NCI-H2227 treated with DMSO at 0.1 percent for 48 hours (cell line): Measurements from ENCODE around the gene BCL6.

Experiments used
- DNase-seq: peaks from one replicate; lab custom pipeline; 2025; lab: John Stamatoyannopoulos, UW

BCL6 gene

DNA sequence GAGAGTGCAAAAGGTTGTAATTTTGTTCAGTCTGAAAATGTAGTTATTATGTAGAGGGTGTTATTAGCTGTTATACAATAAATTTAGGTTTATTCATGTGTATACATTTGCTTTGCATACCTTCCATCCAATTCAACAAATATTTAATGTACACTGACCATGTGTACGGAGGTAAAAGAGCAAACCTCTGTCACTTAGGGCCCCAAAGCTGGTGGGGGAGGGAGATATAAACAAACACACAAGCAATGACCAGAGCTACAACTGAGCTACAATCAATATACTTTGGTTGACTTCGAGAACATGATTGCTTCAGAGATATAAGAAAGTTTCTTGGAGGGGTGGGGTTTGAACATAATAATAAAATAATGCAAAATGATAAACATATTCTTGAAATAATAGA is 17.5 kb upstream of the BCL6 start:
- DNase-seq, result no peak

DNA sequence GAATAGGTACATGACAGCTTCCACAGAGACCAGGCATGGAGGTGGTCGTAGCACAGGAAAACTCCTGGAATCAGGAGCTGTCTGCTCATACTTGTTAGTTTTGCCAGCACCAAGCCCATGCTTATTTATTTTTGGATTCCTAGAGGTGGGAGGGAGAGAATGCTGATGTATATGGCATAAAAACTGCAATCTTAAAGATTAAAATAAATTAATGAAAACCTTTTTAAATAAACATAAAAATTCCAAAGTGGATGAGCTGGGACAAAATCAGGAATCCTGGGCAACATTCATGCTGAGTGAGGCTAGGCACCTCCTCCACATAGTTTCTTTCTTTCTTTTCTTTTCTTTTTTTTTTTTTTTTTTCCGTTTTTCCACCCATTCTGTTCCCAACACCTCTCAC is 14.3 kb upstream of the BCL6 start:
- DNase-seq, result no peak

DNA sequence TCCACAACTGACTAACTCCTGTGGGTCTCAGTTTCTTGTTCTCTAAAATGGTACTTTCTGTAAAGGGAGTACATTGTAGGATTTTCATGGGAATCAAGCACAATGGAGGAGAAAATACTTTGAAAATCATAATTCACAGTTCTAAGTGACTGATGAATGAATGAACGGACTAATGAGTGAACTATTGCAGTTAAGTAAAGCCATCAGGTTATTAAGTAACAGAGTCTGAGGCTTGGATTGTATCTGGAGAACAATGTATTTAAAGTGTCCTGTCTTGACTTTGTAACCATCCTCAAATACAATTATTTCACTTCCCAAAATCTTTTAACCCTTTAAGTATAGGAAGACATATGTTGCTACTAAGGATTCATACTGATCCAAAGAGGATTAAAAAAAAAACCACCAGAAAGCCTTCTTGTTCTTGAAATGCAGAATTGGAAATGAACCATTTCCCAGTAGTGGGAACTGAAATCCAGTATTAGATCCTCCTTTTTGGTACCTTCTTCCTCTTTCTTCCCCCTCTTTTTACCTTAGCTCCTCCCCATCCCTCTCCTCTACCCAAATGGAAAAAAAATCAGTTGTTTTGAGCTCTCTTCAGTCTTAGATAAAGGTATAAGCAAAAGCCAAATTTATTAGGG is 13.2 kb upstream of the BCL6 start:
- no peak for DNase-seq

DNA sequence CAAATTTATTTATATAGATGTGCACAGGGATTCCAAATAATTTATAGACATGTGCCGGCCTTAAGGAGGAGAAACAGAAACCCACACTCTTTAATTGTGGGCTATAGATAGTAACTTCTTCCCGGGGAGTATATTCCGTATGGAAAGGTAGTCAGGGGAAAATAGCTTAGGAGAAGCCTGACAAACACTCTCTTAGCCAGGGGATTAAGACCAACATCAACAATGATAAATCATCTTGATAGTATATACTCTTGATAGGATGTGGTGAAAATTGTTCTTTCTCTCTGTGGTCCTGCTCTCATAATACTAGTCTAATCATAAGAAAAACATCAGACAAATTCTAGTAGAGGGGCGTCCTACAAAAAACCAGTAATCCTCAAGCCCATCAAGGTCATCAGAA is 8.2 kb upstream of the BCL6 start:
- no peak for DNase-seq

DNA sequence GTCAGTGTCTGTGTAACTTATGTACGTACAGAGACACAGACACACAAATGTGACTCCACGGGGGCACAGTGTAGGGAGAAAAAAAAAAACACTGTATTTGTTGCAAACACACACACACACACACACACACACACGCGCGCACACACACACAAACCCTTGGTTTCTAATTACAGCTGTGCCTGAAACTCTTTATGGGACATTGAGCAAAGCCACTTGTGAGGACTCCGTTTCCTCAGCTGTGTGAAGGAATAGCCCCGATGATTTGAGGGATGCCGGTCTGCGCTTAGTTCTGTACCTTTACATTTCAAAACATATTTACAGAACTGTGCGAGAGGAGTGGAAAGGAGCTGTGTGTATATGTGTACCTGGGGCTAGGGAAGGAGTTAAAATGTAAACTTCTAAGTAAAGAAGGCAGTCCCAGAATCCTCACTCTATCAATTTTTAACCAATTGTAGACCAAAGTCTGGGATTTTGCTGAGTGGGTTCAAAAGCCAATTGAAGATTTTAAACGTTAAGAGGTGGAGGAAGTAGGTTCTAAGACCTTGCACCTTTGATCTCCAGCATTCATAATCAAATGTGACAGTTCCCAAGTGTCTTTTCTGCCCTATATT is 5.3 kb upstream of the BCL6 start:
- DNase-seq, result no peak

DNA sequence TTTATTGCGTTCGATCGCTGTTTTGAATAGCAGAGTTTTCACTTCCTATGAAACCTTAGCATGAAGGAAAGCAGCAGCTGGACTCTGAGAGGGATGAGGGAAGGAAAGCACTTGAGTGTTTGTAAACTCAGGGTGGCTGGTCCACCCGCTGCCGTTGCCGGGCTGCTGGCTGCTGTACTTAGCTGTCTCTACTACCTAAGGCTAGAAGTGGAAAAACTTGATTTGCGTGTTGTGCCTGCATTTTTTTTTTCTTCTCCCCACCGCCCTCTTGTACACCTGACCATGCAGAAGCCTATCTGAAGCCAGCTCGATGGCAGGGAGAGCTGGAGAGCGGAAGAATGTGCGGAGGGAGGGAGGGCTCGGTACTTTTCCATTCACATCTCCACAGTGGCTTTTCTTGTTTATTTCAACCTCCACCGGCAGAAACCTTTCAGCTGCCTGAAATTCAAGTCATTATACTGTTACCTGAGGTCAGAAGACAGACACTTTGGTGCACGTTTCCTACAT is 4.8 kb upstream of the BCL6 start:
- no peak for DNase-seq

DNA sequence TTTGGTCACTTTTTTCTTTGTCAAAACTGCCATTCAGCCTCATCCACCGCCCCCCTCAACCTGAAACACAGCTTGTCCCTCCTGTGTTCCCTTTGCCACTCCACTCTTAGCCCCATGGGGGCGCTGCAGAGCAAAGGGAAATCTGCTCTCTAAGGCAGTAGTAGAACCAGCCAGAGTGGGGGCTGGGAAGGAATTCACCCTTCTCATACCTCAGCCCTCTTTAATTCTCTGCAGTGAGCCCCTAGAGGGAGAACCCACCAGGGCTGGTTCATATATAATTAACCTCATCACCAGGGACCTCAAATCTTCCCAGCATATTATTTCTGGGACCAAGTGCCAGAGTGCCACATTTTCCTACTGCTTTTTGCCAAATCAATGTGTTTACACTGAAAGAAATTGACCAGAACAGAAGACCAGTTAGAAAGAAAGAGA is 2.8 kb upstream of the BCL6 start:
- DNase-seq, result peak; percentile 8

DNA sequence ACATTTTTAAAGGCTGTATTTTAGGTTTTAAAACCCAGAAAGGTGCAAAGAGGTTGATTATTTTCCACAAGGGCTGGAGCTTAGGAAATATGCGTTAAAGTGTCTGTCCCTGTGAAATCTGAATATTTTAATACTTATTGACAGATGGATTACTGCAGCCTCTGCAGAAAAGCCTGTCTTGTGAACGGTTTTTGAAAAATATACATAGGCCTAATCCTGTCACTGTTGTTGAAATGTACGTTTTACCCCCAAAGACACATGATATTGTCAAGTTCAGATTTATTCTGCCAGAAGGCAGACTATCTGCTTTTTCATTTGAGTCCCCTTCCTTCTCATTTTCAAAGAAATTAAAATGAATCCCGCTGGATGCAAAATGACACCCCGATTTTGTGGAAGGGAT is 2.2 kb upstream of the BCL6 start:
- DNase-seq, result no peak

DNA sequence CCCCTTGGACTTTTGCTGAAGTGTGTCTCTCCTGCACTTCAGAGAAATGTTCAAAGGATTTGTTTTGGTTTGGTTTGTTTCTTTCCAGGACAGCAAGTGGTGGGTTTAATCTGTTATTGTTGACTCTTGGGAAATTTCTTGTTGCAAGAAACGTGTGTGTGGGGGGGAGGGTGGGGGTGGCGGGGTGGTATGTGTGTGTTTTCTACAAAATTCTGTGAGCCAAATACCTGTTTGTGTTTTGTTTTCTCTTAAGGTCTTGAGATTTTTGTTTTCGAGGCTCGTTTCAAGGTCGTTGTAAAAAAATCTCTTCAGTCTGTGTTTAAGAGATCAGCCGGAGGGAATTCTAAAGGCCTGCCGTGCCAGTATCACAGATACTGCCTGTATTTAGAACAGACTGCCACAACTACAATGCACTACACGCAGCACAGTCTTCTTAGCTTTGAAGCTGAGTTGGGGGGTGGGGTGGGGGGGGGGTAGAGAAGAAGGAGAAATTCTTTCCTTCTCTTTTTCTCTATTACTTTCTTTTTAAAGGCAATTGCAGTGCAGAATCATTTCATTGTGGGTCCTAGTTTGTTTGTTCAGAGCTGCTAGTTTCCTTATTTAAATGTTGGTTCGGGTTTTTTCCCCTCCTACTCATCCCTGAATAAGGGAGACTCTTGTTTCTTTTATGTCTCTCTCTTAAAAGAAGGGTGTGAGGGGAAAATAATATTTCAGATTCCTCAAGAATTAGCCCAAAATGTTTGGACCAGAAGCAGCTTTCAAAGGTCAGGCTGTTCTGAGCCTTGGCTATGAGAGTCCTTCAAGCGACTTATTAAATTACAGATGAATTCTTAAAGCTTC is 1.4 kb upstream of the BCL6 start:
- DNase-seq, result no peak

DNA sequence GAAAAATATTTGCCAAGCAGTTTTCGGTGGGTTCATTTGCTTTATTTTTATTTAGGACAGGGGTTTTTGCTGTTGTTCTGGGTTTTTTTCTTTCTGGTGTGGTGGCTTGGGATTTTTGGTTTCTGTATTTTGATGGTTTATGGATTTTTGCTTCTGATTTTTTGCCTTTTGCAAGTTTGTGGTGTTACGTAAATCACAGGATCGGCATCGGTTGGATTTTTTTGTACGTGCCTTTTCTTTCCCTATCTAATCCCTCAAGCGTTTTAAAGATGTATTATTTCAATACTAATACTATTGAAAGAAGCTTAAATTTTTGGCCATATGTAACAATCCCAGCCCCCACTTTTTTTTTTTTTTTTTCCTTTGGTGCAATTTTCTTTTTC is 782 bp upstream of the BCL6 start:
- no peak for DNase-seq

DNA sequence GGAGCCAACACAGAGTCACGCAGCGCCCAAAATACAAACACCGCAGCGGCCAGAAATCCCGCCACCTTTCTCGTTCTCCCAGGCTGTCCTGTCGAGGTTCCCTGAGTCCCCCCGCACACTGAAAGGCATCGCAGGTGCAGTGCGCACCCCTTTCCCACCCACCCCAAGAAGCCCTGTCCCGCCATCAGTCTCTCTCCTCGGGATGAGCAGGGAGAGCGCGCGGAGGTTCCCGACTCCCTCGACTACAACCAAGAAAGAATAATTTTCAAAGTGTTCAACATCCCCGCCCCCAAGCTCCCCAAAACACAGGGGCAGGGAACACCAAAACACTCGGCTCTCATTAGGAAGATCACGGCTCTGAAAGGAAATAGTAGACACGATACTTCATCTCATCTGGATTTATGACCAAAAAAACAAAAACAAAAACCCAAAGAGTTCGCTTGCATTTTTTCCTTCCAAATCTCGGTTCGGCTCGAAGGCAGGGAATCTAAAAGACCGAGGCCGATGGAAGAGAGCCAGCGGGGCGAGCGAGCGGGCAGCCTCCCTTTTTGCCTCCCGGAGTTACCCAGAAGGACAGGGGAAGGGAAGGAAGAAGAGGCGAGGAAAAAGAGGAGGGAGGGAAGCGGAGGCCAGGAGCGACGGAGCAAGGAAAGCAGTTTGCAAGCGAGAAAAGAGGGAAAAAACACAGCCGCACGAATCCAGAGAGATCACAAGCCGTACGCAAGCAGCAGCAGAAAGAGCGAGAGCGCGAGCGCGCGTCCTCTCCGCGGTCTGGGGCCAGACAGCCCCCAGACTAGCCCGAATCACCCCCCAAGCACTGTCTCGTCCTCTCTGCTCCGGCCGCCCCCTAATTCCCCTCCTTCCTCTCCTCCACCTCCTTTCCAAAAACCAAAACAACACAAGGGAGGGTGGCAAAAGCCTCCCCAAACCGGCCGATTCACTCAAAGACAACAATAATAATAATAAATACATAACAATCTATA is 808 bp downstream of the BCL6 start:
- peak; percentile 27 for DNase-seq

DNA sequence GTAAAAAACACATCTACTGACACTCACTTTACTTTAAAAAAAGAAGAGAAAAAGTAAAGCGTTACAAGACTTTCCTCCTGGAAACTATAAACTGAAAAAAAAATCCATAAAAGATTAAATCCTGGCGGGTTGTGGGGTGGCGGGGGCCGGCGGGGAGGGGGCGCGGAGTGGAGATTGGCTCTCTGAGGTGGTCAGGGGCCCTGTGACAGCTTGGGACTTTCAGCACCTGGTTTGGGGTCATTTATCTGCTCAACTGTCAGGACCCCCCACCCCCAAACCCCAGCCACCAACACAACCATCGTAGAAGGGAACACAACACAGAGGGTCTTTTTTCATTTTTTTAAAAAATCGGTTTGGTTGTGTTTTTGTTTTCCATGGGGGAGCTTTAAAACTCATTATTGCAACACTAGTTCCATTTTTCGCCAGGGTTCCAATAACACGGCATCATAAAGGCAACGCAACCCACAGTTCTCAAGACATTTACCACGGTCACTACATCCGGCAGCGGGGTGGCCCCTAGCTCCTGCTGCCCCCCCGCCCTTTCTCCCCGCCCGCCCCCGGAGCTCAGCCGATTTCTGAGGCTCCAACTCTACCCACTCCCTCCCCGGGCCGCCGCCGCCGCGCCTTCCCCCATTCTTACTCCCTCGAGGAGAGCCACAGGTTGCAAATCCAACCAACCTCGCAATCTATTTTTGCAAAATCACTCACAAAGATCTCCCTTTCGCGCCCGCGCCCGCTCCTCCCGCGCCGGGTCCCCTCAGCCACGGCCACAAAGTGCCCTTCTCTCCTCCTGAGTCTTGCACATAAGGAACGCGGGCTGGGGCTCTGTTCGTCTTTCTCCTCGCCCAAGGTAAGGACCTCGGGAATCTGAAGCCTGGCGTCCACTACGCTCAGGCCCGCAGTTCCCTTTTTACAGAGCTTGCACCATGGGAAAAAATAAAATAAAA is 1.8 kb downstream of the BCL6 start:
- no peak for DNase-seq

DNA sequence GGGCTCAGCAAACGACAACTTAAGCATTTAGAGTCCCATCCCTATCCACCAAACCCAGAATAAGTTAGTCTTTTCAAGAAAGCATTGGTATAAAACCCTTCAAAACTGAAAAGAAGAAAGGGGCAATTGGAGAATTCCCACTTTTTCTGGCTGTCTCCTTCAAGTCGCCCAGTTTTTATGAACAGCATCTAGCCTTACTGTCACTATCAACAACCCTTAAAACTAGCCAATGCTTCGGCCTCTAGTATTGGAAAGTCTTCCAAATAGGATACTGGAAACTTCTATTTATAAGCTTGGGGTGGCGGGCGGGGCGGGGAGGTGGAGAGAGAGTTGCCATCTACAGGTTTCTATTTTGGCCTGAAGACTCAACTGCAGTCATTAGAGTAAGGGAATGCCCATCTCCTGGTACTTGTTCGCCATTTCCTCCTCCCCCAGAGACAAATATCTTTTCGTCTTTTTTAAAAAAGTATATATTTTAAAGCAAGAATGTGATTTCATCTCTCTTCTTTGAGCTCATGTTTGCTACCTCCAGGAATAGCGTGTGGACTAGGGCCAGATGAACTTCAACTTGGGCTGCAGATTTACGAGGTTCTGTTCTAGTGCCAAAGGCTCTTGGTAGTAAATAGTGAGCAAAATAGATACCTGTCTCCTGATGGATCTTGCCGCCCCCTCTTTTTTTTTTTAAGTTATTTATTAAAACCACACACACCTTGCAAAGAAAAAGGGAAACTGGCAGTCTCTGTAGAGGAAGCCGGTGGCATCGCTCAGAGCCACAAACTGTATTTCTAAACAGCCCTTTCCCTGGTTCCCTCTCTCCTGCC is 2.7 kb downstream of the BCL6 start:
- no peak for DNase-seq

DNA sequence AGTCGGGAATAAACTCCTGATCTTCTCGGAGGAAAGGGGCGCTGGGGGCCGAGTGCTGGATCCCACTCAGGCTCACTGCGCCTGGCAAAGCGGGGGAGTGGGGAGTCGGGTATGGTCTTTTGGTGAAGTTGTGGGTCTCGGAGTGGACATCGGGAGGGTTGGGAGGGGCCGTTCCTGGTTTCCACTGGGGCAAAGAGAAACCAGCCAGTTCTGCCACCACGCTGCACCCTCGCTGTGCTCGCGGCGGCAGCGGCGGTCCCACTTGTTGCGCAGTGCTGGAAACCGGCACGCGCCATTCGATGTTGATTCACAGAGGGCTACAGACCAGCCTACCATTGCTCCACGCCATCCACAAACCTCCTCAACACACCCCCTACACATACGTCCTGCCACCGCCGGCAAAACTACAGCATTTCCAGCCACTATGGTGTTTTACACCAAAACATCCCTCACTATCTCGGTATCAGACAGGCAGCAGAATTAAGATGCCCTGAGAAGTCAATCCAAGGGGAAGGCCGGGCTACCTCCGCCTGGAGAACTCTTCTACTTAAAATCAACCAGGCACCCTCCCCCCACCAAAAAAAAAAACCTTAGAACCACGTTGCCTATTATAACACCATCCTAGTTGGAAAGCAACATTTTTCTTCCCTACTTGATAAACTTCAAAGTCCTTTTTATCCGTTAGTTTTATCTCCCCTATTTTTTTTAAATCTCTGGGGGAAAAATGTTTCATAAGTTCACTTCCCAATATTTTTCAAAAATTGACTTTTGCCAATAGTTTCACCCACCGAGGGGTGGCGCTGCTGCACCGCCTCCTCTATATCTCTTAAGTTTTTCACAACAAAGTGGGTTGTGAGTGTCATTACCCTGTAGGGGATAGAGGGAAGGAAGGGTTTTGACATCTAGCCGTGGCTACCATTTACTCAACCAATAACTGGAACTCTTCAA is 3.6 kb downstream of the BCL6 start:
- DNase-seq, result peak; percentile 21

DNA sequence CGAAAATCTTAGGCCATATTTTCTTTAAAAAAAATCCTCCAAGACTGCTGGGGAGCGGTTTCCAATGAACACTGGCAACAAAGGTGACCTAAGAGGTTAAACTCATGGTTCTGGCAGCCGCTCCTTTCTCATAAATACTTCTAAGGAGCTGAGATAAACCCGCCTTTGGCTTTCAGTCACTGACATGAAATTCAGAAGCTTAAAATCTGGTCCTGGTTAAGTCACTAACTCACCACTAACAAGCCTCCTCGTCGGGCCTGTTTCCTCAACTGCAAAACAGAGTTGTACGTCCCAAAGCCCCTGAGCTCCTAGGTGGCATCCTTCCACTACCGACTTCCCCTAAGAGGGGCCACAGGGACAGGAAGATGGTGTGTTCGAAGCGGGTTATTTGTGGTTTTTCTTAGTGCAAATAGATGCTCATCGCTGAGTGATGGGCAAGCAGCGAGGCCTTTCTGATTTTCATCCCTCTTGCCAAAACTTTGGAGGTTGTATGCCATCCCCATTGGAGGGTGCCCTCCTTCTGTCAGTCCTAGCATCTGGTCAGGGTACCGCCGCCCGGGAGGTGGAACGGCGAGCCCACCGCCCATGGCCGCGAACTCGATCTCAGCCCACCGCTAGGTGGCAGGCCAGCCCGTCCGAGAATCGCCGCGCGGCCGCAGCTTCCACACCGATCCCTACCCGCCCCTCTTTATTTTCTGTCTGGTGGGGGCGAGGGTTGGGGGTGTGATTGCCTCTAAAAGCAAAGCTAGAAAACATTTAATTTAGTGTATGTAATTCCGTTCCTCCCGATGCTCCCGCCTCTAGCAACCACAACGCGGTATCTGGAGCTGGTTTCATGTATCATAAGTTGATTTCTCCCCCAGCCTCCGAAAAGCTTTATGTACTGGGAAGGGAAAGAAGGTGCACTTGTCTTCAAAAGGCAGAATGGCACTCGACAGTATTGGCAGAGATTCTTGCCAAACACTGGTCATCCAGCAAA is 4.6 kb downstream of the BCL6 start:
- DNase-seq, result peak; percentile 20

DNA sequence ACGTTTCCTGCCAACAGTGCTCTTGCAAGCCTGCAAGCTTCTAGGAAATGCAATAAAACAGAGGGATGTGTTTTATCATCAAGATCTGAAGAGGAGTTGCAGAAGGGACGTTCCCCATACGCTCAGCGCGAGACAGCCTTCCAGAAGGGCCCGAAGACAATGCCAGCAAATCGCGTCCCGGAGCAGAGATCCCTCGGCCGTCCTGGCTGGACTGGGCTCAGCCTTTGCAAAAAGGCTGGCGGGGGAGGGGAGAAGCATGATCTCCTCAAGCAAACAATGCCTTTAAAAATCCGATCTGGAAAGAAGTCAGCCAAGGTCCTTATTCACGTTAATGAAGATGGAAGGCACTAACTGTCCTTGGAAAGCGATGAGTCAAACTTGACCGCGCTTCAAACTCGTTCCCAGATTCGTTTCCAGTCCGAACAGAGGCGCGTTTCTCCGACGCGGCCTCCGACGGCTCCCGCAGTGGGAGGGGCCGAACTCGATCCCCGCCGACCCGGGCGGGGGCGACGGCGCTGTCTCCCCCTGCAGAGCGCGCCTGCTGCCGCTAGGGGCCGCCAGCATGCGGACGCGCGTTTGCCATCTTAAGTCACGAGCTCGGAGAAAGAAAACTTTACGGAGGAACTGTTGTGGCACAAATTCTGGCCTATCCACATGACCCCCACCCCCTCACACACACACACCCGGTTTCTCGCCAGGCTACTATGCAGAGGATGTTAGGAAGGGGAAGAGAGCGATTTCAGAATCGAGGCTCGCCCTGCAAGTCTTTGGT is 5.5 kb downstream of the BCL6 start:
- peak; percentile 69 for DNase-seq

DNA sequence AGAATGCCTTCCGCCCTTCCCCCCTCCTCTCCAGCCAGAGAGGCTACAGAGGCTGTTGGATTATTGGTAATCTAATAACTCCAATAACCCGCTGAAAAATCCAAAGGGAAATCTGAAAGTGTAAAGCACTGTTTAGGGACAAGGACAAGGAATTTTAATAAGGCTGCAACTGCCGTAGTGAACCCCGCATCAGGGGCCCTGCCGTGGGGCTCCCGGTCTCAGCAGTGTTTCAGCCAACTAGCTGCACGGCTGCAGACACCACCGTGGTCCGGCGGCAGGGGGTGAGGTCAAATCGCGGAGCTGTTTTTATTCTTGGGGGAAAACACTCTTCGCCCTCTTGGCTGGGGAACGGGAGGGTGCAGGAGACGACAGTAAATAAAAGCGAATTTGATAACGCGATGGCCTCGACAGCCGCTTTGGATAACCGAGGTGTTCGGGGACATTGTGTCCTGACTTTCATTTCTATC is 6.1 kb downstream of the BCL6 start:
- no peak for DNase-seq
